ENCODE results near the gene ISLR2.

- TF ChIP-seq CTCF (IDR thresholded peaks at IDR 0.05; ENCODE audit: borderline replicate concordance, extremely low read depth, low read length, poor library complexity, severe bottlenecking) (no peak), EZH2 (IDR thresholded peaks at IDR 0.05; ENCODE audit: borderline replicate concordance, low read depth, low read length, severe bottlenecking) (no peak)
Measured at GRCh38 chr15:74129586-74130154, 716 bp upstream of the ISLR2 start.
